ENCODE measurements around the gene ANHX.
"Not testable (repeated sequence)": the region's sequence is repeated elsewhere in the genome, so short reads cannot be mapped to it uniquely, and the experiment has no call there.

The ANHX gene

GRCh38 chr12:133235401-133236112 is at the start of gene ANHX:
TSS of gene ANHX (minus strand) at chr12:133235877. CDS start at chr12:133234356, 1,521 bp downstream.
- DNase-seq (ENCODE audit: low spot score), result no peak

- DNase-seq (ENCODE audit: low spot score), result not testable (repeated sequence)
These were observed 29.0 kb upstream of the ANHX start for GRCh38 chr12:133264668-133265067.

GRCh38 chr12:133264173-133264572 is 28.5 kb upstream of the ANHX start:
- DNase-seq (ENCODE audit: low spot score), result no peak

GRCh38 chr12:133256321-133256720 is 20.6 kb upstream of the ANHX start:
- DNase-seq (ENCODE audit: low spot score), result no peak

GRCh38 chr12:133255833-133256232 is 20.2 kb upstream of the ANHX start:
- not testable (repeated sequence) for DNase-seq (ENCODE audit: low spot score)

GRCh38 chr12:133251732-133252131 is 16.1 kb upstream of the ANHX start:
- DNase-seq (ENCODE audit: low spot score), result no peak

GRCh38 chr12:133236556-133236955 is 879 bp upstream of the ANHX start:
- no peak for DNase-seq (ENCODE audit: low spot score)

GRCh38 chr12:133236144-133236543 is 467 bp upstream of the ANHX start:
- no peak for DNase-seq (ENCODE audit: low spot score)

GRCh38 chr12:133234971-133235370 is 706 bp downstream of the ANHX start:
- no peak for DNase-seq (ENCODE audit: low spot score)

GRCh38 chr12:133233993-133234564 is 1.6 kb downstream of the ANHX start:
- DNase-seq (ENCODE audit: low spot score), result no peak

GRCh38 chr12:133233006-133233405 is 2.7 kb downstream of the ANHX start:
- no peak for DNase-seq (ENCODE audit: low spot score)

GRCh38 chr12:133231001-133231400 is 4.7 kb downstream of the ANHX start:
- DNase-seq (ENCODE audit: low spot score), result no peak

- no peak for DNase-seq (ENCODE audit: low spot score)
These were observed 8.3 kb downstream of the ANHX start for GRCh38 chr12:133227281-133227852.

- DNase-seq (ENCODE audit: low spot score), result no peak
These were observed 9.0 kb downstream of the ANHX start for GRCh38 chr12:133226690-133227089.

- no peak for DNase-seq (ENCODE audit: low spot score)
These were observed 10.2 kb downstream of the ANHX start for GRCh38 chr12:133225527-133225926.

- no peak for DNase-seq (ENCODE audit: low spot score)
These were observed 13.5 kb downstream of the ANHX start for GRCh38 chr12:133222211-133222610.

- no peak for DNase-seq (ENCODE audit: low spot score)
These were observed 14.4 kb downstream of the ANHX start for GRCh38 chr12:133221241-133221640.

GRCh38 chr12:133220521-133220920 is 15.2 kb downstream of the ANHX start:
- DNase-seq (ENCODE audit: low spot score), result no peak

- no peak for DNase-seq (ENCODE audit: low spot score)
These were observed 18.5 kb downstream of the ANHX start for GRCh38 chr12:133217219-133217618.

GRCh38 chr12:133215724-133216123 is 20.0 kb downstream of the ANHX start:
- no peak for DNase-seq (ENCODE audit: low spot score)

GRCh38 chr12:133206390-133206789 is 29.3 kb downstream of the ANHX start:
- DNase-seq (ENCODE audit: low spot score), result no peak

GRCh38 chr12:133204264-133204603 is 31.4 kb downstream of the ANHX start:
- DNase-seq (ENCODE audit: low spot score), result no peak

- DNase-seq (ENCODE audit: low spot score), result no peak
These were observed 32.1 kb downstream of the ANHX start for GRCh38 chr12:133203344-133204263.

Measured in hematopoietic multipotent progenitor cell treated with erythropoietin and hydrocortisone succinate and interleukin-3 and kit ligand, for 15 days (in vitro differentiated cells).